B cell (primary cell): ENCODE measurements around the gene CAPZA1. TPM values are rescaled to one million over a fixed set of nuclear protein-coding genes. Genes with fewer than 3 reads are reported as not detected.

ENCODE experiments used
- ATAC-seq: fragments of 200-7000 bp; cut with Tn5 transposase; one replicate; pipeline ENCODE4 v1.10.0; 2021; ENCODE audit warnings: low read depth, mild to moderate bottlenecking, moderate number of reproducible peaks, moderate library complexity
- CTCF ChIA-PET: fragments of 350-600 bp; sonication (Branson Sonifier 250); formaldehyde crosslinking; loops from one replicate; lab custom pipeline; 2021; ENCODE audit warnings: antibody characterized with exemption, inconsistent platforms; lab: Charles Lee
- POLR2A ChIA-PET: fragments of 350-600 bp; sonication (Branson Sonifier 250); formaldehyde crosslinking; loops from one replicate; lab custom pipeline; 2021; ENCODE audit warnings: antibody characterized with exemption; lab: Charles Lee
- DNase-seq: peaks from one replicate; pipeline ENCODE4 v3.0.0; 2013
- H2AFZ ChIP-seq: 2 replicates; pipeline ENCODE4 v1.6.1; 2012; ENCODE audit warnings: mild to moderate bottlenecking, low read depth, low read length; ENCODE audit not compliant: insufficient read depth, poor library complexity, severe bottlenecking
- H3K27ac ChIP-seq, 2 donors: 1 replicate in 1 of 2; 2 replicates in 1 of 2; pipeline ENCODE4 v1.5.1; 2012 to 2013; ENCODE audit warnings: low read length in 2 of 2, mild to moderate bottlenecking in 2 of 2, moderate library complexity in 1 of 2
- H3K27me3 ChIP-seq, 4 experiments: fragments of 200-600 bp in 1 of 4; sonication (generic) in 1 of 4; replicated peaks in 1 of 4; 1 replicate in 2 of 4; 2 replicates in 2 of 4; pipeline versions ENCODE4 v1.6.1 to v1.7.0; 2013 to 2016; ENCODE audit warnings: low read length in 3 of 4, mild to moderate bottlenecking in 2 of 4, mixed read lengths in 1 of 4, moderate library complexity in 1 of 4; ENCODE audit not compliant: insufficient read depth in 4 of 4, control insufficient read depth in 3 of 4; ENCODE audit errors: control extremely low read depth in 1 of 4
- H3K36me3 ChIP-seq, 2 experiments: replicated peaks in 1 of 2; 1 replicate in 1 of 2; 2 replicates in 1 of 2; pipeline versions ENCODE4 v1.6.1 to v1.7.1; 2013; ENCODE audit warnings: low read length in 1 of 2; ENCODE audit not compliant: insufficient read depth in 2 of 2, control insufficient read depth in 1 of 2; ENCODE audit errors: control extremely low read depth in 1 of 2, extremely low read depth in 1 of 2
- H3K4me1 ChIP-seq, 2 donors: fragments of 200-600 bp in 1 of 2; sonication (generic) in 1 of 2; 1 replicate in 1 of 2; 2 replicates in 1 of 2; pipeline versions ENCODE4 v1.5.1 to v1.6.1; 2013 to 2017; ENCODE audit warnings: low read length in 2 of 2; ENCODE audit not compliant: control insufficient read depth in 2 of 2, insufficient read depth in 2 of 2
- H3K4me2 ChIP-seq: replicated peaks from 2 replicates; pipeline ENCODE3; 2012; ENCODE audit warnings: mild to moderate bottlenecking, low read depth, low read length; ENCODE audit not compliant: poor library complexity, severe bottlenecking
- H3K4me3 ChIP-seq, 5 experiments: fragments of 200-600 bp in 1 of 5; sonication (generic) in 1 of 5; 1 replicate in 3 of 5; 2 replicates in 2 of 5; pipeline versions ENCODE4 v1.5.1 to v1.7.0; 2011 to 2016; ENCODE audit warnings: low read length in 4 of 5, mild to moderate bottlenecking in 4 of 5, low read depth in 2 of 5, control low read depth in 1 of 5, moderate library complexity in 1 of 5; ENCODE audit not compliant: insufficient read depth in 1 of 5; ENCODE audit errors: control extremely low read depth in 1 of 5, extremely low read depth in 1 of 5
- H3K79me2 ChIP-seq: fragments of 200-600 bp; sonication (generic); one replicate; pipeline ENCODE4 v1.6.0; 2016; ENCODE audit warnings: low read length; ENCODE audit not compliant: control insufficient read depth, insufficient read depth
- H3K9ac ChIP-seq: fragments of 200-600 bp; sonication (generic); 2 replicates; pipeline ENCODE4 v1.6.1; 2017; ENCODE audit warnings: mild to moderate bottlenecking, low read length, moderate library complexity
- H3K9me3 ChIP-seq, 3 donors: one replicate each; pipeline versions ENCODE4 v1.6.1 to v1.7.1; 2013; ENCODE audit warnings: low read length in 2 of 3; ENCODE audit not compliant: control insufficient read depth in 2 of 3, insufficient read depth in 1 of 3; ENCODE audit errors: control extremely low read depth in 1 of 3
- H4K20me1 ChIP-seq: 2 replicates; pipeline ENCODE4 v1.6.0; 2012; ENCODE audit warnings: mild to moderate bottlenecking, low read length; ENCODE audit not compliant: insufficient read depth, control insufficient read depth, poor library complexity, severe bottlenecking
- H3K27ac Mint-ChIP-seq: one replicate; pipeline ENCODE4 v1.8.0; 2021; ENCODE audit warnings: mixed read lengths
- H3K27me3 Mint-ChIP-seq: one replicate; pipeline ENCODE4 v1.8.0; 2021; ENCODE audit warnings: mixed read lengths
- H3K4me1 Mint-ChIP-seq: one replicate; pipeline ENCODE4 v1.8.0; 2021; ENCODE audit warnings: mixed read lengths
- H3K4me3 Mint-ChIP-seq: one replicate; pipeline ENCODE4 v1.8.0; 2021; ENCODE audit warnings: mixed read lengths
- H3K9me3 Mint-ChIP-seq: one replicate; pipeline ENCODE4 v1.8.0; 2022; ENCODE audit warnings: mixed read lengths; ENCODE audit not compliant: insufficient read depth
- CTCF ChIP-seq: fragments of 200-600 bp; IDR thresholded peaks from one replicate; pipeline ENCODE4 v1.8.0; 2022; ENCODE audit warnings: antibody characterized with exemption, mild to moderate bottlenecking
- EZH2 ChIP-seq: IDR thresholded peaks from 2 replicates; pipeline ENCODE4 v1.6.1; 2012; ENCODE audit warnings: borderline replicate concordance, low read depth, mild to moderate bottlenecking, moderate library complexity, low read length; ENCODE audit not compliant: insufficient read depth, poor library complexity, severe bottlenecking
- WGBS: methylation state at CpG from one replicate; pipeline ENCODE4 v1.1.5; 2013; ENCODE audit warnings: missing lambda C conversion rate; ENCODE audit not compliant: insufficient coverage; 5-methylcytosine and 5-hydroxymethylcytosine counted together
- intact Hi-C: fragments of 100-400 bp; cut with micrococcal nuclease; formaldehyde crosslinking; loops from one replicate; pipeline ENCODE4 v1.10.0; 2022
- polyA plus RNA-seq: library from polyadenylated mRNA; depleted of rRNA; stranded (reverse); fragments of >200 nt; gene quantifications from 2 replicates; pipeline ENCODE4 v1.2.3, GENCODE V29; 2012
- total RNA-seq, 2 donors: library from RNA; stranded (reverse); fragments of 120-200 nt in 1 of 2; gene quantifications; 1 replicate in 1 of 2; 2 replicates in 1 of 2; pipeline versions ENCODE4 v1.2.3 to v1.2.4, GENCODE V29; 2013 to 2022

CAPZA1 gene
- total and polyA plus RNA-seq, 2 donors (not counting 1 experiment from before 2014, with no cell fraction given), result 52.2 to 172 TPM

DNA sequence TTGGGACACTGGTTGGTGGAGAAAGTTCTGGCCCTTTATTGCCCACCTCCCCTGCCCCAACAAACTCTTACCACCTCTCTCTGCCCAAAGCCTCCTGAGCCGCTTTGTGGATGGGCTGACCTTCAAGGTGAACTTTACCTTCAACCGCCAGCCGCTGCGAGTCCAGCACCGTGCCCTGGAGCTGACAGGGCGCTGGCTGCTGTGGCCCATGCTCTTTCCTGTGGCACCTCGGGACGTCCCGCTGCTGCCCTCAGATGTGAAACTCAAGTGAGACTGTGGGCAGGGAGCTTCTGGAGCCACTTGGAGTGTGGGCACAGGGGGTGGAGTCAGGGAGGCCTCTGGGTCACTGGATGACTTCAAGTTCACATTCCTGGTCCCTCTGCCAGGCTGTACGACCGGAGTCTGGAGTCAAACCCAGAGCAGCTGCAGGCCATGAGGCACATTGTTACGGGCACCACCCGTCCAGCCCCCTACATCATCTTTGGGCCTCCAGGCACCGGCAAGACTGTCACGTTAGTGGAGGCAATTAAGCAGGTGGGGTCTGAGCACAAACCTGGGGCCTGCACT lies 74.8 kb downstream of the CAPZA1 start:
- no peak overlapping the region for H2AFZ ChIP-seq
- Mint-ChIP-seq H3K27ac (no peak overlapping the region), H3K4me1 (peaks cover 6% of the 10 kb centered on the region), H3K4me3 (no peak overlapping the region), H3K27me3 (no peaks in the 10 kb centered on the region), H3K9me3 (no peaks in the 10 kb centered on the region)
- peaks cover 0 to 22% of the 10 kb centered on the region in 2 experiments for H3K36me3 ChIP-seq
- H4K20me1 ChIP-seq, result no peaks in the 10 kb centered on the region
- no peaks in the 10 kb centered on the region for H3K27me3 ChIP-seq
- CTCF ChIA-PET, result interaction anchor here (0.6 kb wide), 1 partner anchor 133 kb away, joined by 4 read pairs; no protein-coding TSS in a partner anchor
- no peaks in the 10 kb centered on the region for H3K9me3 ChIP-seq
- no peak for DNase-seq
- WGBS, result 96% methylated on average over 15 of the region's 15 CpGs
- H3K4me2 ChIP-seq, result no peak overlapping the region
- POLR2A ChIA-PET, result no interaction called here
- intact Hi-C loops, result no loop called here
- no peaks in the 10 kb centered on the region for H3K79me2 ChIP-seq
- ATAC-seq, result no peak
- H3K27ac ChIP-seq, result no peak overlapping the region
- peaks cover 4 to 7% of the 10 kb centered on the region in 2 donors for H3K4me1 ChIP-seq
- no peak overlapping the region for H3K9ac ChIP-seq
- H3K4me3 ChIP-seq, result no peak overlapping the region
- TF ChIP-seq EZH2 (no peak), CTCF (no peak)

GRCh38 chr1:112695276-112695675 lies 75.6 kb downstream of the CAPZA1 start:
- peaks cover 0 to 17% of the 10 kb centered on the region in 2 experiments for H3K36me3 ChIP-seq
- peaks cover 12 to 16% of the 10 kb centered on the region in 2 donors for H3K4me1 ChIP-seq
- H3K4me2 ChIP-seq, result no peak overlapping the region
- DNase-seq (no peak), ATAC-seq (no peak)
- Mint-ChIP-seq H3K4me3 (no peak overlapping the region), H3K9me3 (no peaks in the 10 kb centered on the region), H3K27ac (no peak overlapping the region), H3K27me3 (no peaks in the 10 kb centered on the region), H3K4me1 (peaks cover 15% of the 10 kb centered on the region)
- no peak overlapping the region for H3K9ac ChIP-seq
- intact Hi-C loops, result no loop called here
- WGBS, result 96% methylated on average over 8 of the region's 9 CpGs
- no peaks in the 10 kb centered on the region for H3K9me3 ChIP-seq
- no peak overlapping the region for H2AFZ ChIP-seq
- no peaks in the 10 kb centered on the region for H4K20me1 ChIP-seq
- no peak for TF ChIP-seq EZH2
- no peak for TF ChIP-seq CTCF
- no peaks in the 10 kb centered on the region for H3K27me3 ChIP-seq
- CTCF ChIA-PET, result no interaction called here
- no peak overlapping the region for H3K4me3 ChIP-seq
- POLR2A ChIA-PET, result no interaction called here
- H3K79me2 ChIP-seq, result no peaks in the 10 kb centered on the region
- H3K27ac ChIP-seq, result no peak overlapping the region
